DND-41 (cell line): ENCODE data around the gene PIK3CB.
"Not testable (repeated sequence)": the region's sequence is repeated elsewhere in the genome, so short reads cannot be mapped to it uniquely, and the experiment has no call there.

Source experiments
- ATAC-seq: fragments of 200-7000 bp; cut with Tn5 transposase; 3 replicates; pipeline ENCODE4 v1.9.1; 2021; ENCODE audit warnings: low read depth; ENCODE audit not compliant: insufficient read depth
- DNase-seq: peaks from one replicate; pipeline ENCODE4 v3.0.0-alpha.2; 2020
- H2AFZ ChIP-seq: 2 replicates; pipeline ENCODE4 v1.6.0; 2012; ENCODE audit warnings: low read depth, low read length
- H3K27ac ChIP-seq: 2 replicates; pipeline ENCODE4 v1.5.1; 2012; ENCODE audit warnings: low read length, inconsistent platforms
- H3K27me3 ChIP-seq: fragments of 200-600 bp; sonication (generic); 2 replicates; pipeline ENCODE4 v1.6.0; 2012; ENCODE audit warnings: low read length, mild to moderate bottlenecking, inconsistent platforms; ENCODE audit not compliant: insufficient read depth, poor library complexity
- H3K36me3 ChIP-seq: 2 replicates; pipeline ENCODE4 v1.5.1; 2012; ENCODE audit warnings: low read length, inconsistent platforms; ENCODE audit not compliant: insufficient read depth
- H3K4me1 ChIP-seq: 2 replicates; pipeline ENCODE4 v1.5.1; 2012; ENCODE audit warnings: mild to moderate bottlenecking, low read length; ENCODE audit not compliant: insufficient read depth
- H3K4me2 ChIP-seq: 2 replicates; pipeline ENCODE4 v1.6.0; 2012; ENCODE audit warnings: mild to moderate bottlenecking, moderate library complexity, low read length, inconsistent platforms; ENCODE audit not compliant: insufficient read depth
- H3K4me3 ChIP-seq, 2 experiments: fragments of 200-600 bp in 1 of 2; shearing (Covaris generic) in 1 of 2; 2 replicates each; pipeline ENCODE4 v1.5.1; 2012 to 2016; ENCODE audit warnings: inconsistent platforms in 2 of 2, low read length in 2 of 2, mild to moderate bottlenecking in 2 of 2, low read depth in 1 of 2, moderate library complexity in 1 of 2
- H3K79me2 ChIP-seq: 2 replicates; pipeline ENCODE4 v1.6.0; 2012; ENCODE audit warnings: low read length, inconsistent platforms; ENCODE audit not compliant: insufficient read depth
- H3K9ac ChIP-seq: 2 replicates; pipeline ENCODE4 v1.6.0; 2012; ENCODE audit warnings: low read depth, mild to moderate bottlenecking, inconsistent platforms, low read length, moderate library complexity
- H3K9me3 ChIP-seq: 2 replicates; pipeline ENCODE4 v1.5.1; 2012; ENCODE audit warnings: low read length, moderate library complexity, mild to moderate bottlenecking, inconsistent platforms; ENCODE audit not compliant: insufficient read depth, severe bottlenecking
- H4K20me1 ChIP-seq: 2 replicates; pipeline ENCODE4 v1.6.0; 2012; ENCODE audit warnings: low read length; ENCODE audit not compliant: insufficient read depth
- CTCF ChIP-seq: IDR thresholded peaks from 2 replicates; pipeline ENCODE4 v1.5.1; 2012; ENCODE audit warnings: borderline replicate concordance, low read length, moderate library complexity, mild to moderate bottlenecking; ENCODE audit not compliant: poor library complexity, severe bottlenecking; ENCODE audit errors: extremely low read depth
- EZH2 ChIP-seq: IDR thresholded peaks from 3 replicates; pipeline ENCODE4 v1.6.1; 2012; ENCODE audit warnings: borderline replicate concordance, low read depth, mild to moderate bottlenecking, moderate library complexity, low read length, inconsistent platforms; ENCODE audit not compliant: severe bottlenecking

Gene PIK3CB

GRCh38 chr3:138732456-138732855 lies 102.3 kb downstream of the PIK3CB start:
- H2AFZ ChIP-seq, result no peak overlapping the region
- no peaks in the 10 kb centered on the region for H3K9me3 ChIP-seq
- H3K36me3 ChIP-seq, result peaks cover 19% of the 10 kb centered on the region; the same call in 1 of the 2 replicates
- no peak overlapping the region for H3K4me3 ChIP-seq
- H3K79me2 ChIP-seq, result no peaks in the 10 kb centered on the region
- no peaks in the 10 kb centered on the region for H3K27me3 ChIP-seq
- no peak for TF ChIP-seq EZH2
- no peak for TF ChIP-seq CTCF
- no peak overlapping the region for H3K27ac ChIP-seq
- no peak overlapping the region for H3K9ac ChIP-seq
- no peaks in the 10 kb centered on the region for H4K20me1 ChIP-seq
- ATAC-seq (no peak), DNase-seq (no peak)
- no peaks in the 10 kb centered on the region for H3K4me1 ChIP-seq
- no peak overlapping the region for H3K4me2 ChIP-seq

- no peaks in the 10 kb centered on the region for H3K4me1 ChIP-seq
- no peak overlapping the region for H3K4me2 ChIP-seq
- no peak overlapping the region for H3K27ac ChIP-seq
- no peaks in the 10 kb centered on the region for H4K20me1 ChIP-seq
- DNase-seq, result no peak
- no peak overlapping the region for H3K9ac ChIP-seq
- H3K4me3 ChIP-seq, result no peak overlapping the region
- TF ChIP-seq EZH2 (no peak), CTCF (no peak)
- no peaks in the 10 kb centered on the region for H3K79me2 ChIP-seq
- ATAC-seq, result no peak
- H2AFZ ChIP-seq, result no peak overlapping the region
- no peaks in the 10 kb centered on the region for H3K9me3 ChIP-seq
- peaks cover 7% of the 10 kb centered on the region; the same call in 1 of the 2 replicates for H3K36me3 ChIP-seq
- H3K27me3 ChIP-seq, result no peaks in the 10 kb centered on the region
Observed at GRCh38 chr3:138726946-138727730, 107.6 kb downstream of the PIK3CB start.

- not testable (repeated sequence) for H3K27ac ChIP-seq, H2AFZ ChIP-seq, H3K4me3 ChIP-seq, ATAC-seq, H3K9me3 ChIP-seq, H4K20me1 ChIP-seq, H3K79me2 ChIP-seq, H3K27me3 ChIP-seq, H3K4me2 ChIP-seq, H3K9ac ChIP-seq, H3K36me3 ChIP-seq, DNase-seq, H3K4me1 ChIP-seq
Observed at GRCh38 chr3:138726042-138726441, 108.7 kb downstream of the PIK3CB start.

GRCh38 chr3:138725116-138725515 lies 109.6 kb downstream of the PIK3CB start:
- no peak for DNase-seq
- ATAC-seq, result no peak
- Histone ChIP-seq H3K27ac (no peak overlapping the region), H3K27me3 (no peaks in the 10 kb centered on the region), H3K36me3 (peaks cover 4% of the 10 kb centered on the region; the same call in 1 of the 2 replicates), H3K4me2 (no peak overlapping the region), H3K4me1 (no peaks in the 10 kb centered on the region), H3K4me3 (no peak overlapping the region), H3K79me2 (no peaks in the 10 kb centered on the region), H3K9me3 (no peaks in the 10 kb centered on the region), H3K9ac (no peak overlapping the region), H2AFZ (no peak overlapping the region), H4K20me1 (no peaks in the 10 kb centered on the region)
- no peak for TF ChIP-seq CTCF
- TF ChIP-seq EZH2, result no peak
